Activated T-helper 1 cell treated with anti-CD3 and anti-CD28 coated beads, Interleukin-12 subunit alpha, Interleukin-12 subunit beta, Interleukin-2, Interleukin-4 antibody, amounts not matched to agents 30 ng/mL and 10 ng/mL and 1 ng/mL, durations not matched to agents 14 hours and 24 hours and 36 hours (primary cell): ENCODE data around the gene RANBP17. TPM values are rescaled to one million over a fixed set of nuclear protein-coding genes. Genes with fewer than 3 reads are reported as not detected.

Source experiments
- DNase-seq: peaks from one replicate; pipeline ENCODE4 v3.0.0; 2021; ENCODE audit warnings: low spot score
- H3K27ac Mint-ChIP-seq: one replicate; pipeline ENCODE4 v1.8.0; 2021; ENCODE audit warnings: mild to moderate bottlenecking, mixed read lengths
- H3K27me3 Mint-ChIP-seq: one replicate; pipeline ENCODE4 v1.8.0; 2022; ENCODE audit warnings: mild to moderate bottlenecking, moderate library complexity, mixed read lengths; ENCODE audit not compliant: insufficient read depth
- H3K36me3 Mint-ChIP-seq: one replicate; pipeline ENCODE4 v1.8.0; 2021; ENCODE audit warnings: low read depth, mixed read lengths
- H3K4me1 Mint-ChIP-seq: one replicate; pipeline ENCODE4 v1.8.0; 2021; ENCODE audit warnings: low read depth, mixed read lengths
- H3K4me3 Mint-ChIP-seq: one replicate; pipeline ENCODE4 v1.8.0; 2021; ENCODE audit warnings: mild to moderate bottlenecking, moderate library complexity, mixed read lengths
- H3K9me3 Mint-ChIP-seq: one replicate; pipeline ENCODE4 v1.8.0; 2021; ENCODE audit warnings: mixed read lengths
- intact Hi-C: fragments of 100-400 bp; cut with micrococcal nuclease; formaldehyde crosslinking; loops from one replicate; pipeline ENCODE4 v1.15.1; 2024
- total RNA-seq: library from RNA; stranded (reverse); gene quantifications from 2 replicates; pipeline ENCODE4 v1.2.3, GENCODE V29; 2022

RANBP17 gene
- total RNA-seq, 1 donor from 2014 or later, result not detected

DNA sequence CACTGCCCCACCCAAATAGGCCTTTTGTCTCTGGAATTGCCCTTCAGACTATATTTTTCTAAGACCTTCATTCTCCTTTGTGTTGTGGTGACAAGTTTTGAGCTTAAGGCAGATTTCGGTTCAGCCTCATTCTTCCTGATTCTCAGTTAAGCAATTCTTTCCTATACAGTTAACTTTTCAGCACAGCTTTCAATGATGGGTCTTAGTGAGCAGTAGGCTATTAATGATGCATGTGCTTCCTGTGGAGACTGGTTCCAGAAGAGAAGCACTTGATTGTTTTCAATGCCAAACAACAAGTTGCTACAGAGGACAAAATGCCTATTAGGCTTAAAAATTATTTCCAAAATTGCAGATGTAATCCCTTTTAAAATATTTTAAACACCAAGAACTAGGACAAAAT is 399.5 kb downstream of the RANBP17 start:
- no peak overlapping the region for H3K4me3 Mint-ChIP-seq
- no peaks in the 10 kb centered on the region for H3K9me3 Mint-ChIP-seq
- H3K4me1 Mint-ChIP-seq, result peaks cover 6% of the 10 kb centered on the region
- intact Hi-C loops, result no loop called here
- peaks cover 13% of the 10 kb centered on the region for H3K27me3 Mint-ChIP-seq
- DNase-seq, result no peak
- no peaks in the 10 kb centered on the region for H3K36me3 Mint-ChIP-seq
- no peak overlapping the region for H3K27ac Mint-ChIP-seq

DNA sequence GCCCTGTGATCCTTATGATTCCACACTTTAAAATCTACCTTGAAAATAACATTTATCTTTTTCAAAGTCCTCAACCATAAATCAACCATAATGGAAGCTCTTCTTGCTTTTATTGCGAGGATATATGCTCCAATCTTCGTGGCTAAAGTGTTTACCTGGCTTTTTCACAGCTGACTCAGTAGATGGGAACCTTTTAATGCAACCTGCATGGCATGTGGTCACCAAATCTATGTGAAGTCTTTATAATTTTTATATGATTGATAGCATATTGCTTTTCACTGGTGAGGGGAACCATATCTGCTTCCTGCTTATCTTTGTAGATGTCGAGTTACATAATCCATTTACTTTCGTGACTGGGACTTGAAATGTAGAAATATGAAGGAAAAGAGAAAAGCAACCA is 400.1 kb downstream of the RANBP17 start:
- H3K27ac Mint-ChIP-seq, result no peak overlapping the region
- H3K27me3 Mint-ChIP-seq, result peaks cover 13% of the 10 kb centered on the region
- H3K9me3 Mint-ChIP-seq, result no peaks in the 10 kb centered on the region
- intact Hi-C loops, result no loop called here
- no peak overlapping the region for H3K4me3 Mint-ChIP-seq
- no peak for DNase-seq
- peaks cover 6% of the 10 kb centered on the region for H3K4me1 Mint-ChIP-seq
- H3K36me3 Mint-ChIP-seq, result no peaks in the 10 kb centered on the region

DNA sequence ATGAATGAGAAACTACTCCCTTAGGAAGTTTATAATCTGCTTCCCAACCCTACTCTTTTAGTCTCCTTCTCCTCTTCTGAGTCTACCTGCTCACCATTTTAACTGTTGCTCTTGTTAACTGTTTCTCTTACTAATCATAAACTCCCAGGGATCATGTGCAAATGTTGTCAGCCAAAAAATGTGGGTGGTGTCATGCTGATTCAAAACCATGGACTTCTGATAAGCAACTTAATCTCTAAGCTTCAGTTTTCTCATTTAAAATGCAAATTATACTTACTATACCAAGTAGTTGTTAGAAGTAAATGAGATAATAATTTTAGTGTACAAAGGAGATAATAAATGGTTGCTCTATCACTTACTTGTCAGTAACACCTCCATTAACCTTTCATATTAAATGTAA is 401.4 kb downstream of the RANBP17 start:
- no peak overlapping the region for H3K4me3 Mint-ChIP-seq
- no peak overlapping the region for H3K27ac Mint-ChIP-seq
- no peaks in the 10 kb centered on the region for H3K9me3 Mint-ChIP-seq
- H3K36me3 Mint-ChIP-seq, result no peaks in the 10 kb centered on the region
- peaks cover 15% of the 10 kb centered on the region for H3K27me3 Mint-ChIP-seq
- DNase-seq, result no peak
- peaks cover 6% of the 10 kb centered on the region for H3K4me1 Mint-ChIP-seq
- intact Hi-C loops, result no loop called here

DNA sequence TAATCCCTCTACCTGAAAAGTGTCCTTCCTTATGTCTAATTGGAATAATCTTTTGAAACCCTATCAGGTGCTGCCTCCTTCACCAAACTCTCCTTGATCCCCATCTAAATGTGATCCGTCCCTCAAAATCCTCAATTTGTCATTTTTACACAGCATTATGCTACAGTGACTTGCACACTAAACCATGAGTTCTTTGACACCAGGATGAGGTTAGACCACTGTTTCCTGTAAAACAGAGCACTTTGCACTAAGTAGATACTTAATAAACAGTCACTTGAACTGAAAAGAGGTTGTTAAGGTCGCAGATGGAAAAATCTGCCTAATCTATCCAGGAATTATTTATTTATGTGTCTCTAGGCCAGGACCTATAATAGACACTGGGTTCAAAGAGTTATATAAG is 403.0 kb downstream of the RANBP17 start:
- H3K4me3 Mint-ChIP-seq, result no peak overlapping the region
- DNase-seq, result no peak
- intact Hi-C loops, result no loop called here
- no peak overlapping the region for H3K27ac Mint-ChIP-seq
- H3K36me3 Mint-ChIP-seq, result no peaks in the 10 kb centered on the region
- no peaks in the 10 kb centered on the region for H3K9me3 Mint-ChIP-seq
- H3K27me3 Mint-ChIP-seq, result peaks cover 16% of the 10 kb centered on the region
- H3K4me1 Mint-ChIP-seq, result peaks cover 6% of the 10 kb centered on the region

DNA sequence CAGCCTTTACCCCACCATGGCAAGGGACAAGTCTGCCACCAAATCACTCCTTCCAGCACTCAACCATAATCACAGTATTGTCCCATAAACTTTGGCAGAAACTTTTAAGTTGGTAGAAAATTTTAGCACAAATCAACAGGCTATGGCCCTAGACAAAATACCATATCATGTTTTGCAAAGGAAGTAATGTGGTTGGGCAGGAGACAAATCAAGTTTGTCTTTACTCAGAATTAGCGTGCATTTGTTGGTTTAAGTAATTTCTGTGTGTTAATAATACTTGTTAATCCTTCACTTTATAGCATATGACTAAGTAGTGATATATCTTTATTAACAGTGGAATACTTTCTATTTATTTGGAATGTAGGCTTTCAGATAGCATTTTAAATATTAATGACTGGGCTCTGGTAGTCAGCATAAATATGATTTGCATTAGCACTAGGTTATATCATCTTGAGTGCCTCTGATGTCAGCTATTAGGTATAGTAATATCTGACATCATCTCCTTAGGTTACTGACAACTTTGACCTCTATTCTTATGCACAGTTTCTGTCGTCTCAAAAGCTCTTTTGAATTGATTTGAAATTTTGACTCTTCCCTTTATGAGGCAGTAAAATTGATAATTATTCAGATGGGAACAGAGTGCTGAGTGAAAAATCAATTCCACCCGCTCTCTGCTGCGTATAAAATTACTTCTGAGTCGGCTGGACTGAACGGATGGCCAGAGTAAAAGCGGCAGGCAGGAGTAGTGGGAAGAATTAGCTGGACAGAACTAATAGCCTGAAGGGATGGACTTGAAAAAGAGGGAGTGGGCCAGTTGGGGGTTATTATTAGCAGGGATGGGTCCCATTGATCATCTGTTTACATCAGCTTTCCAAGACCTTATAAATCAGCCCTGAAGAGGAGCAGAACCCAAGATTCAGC is 407.1 kb downstream of the RANBP17 start:
- Mint-ChIP-seq H3K36me3 (no peaks in the 10 kb centered on the region), H3K4me3 (no peak overlapping the region), H3K27me3 (peaks cover 13% of the 10 kb centered on the region), H3K9me3 (no peaks in the 10 kb centered on the region), H3K4me1 (peaks cover 6% of the 10 kb centered on the region), H3K27ac (no peak overlapping the region)
- no peak for DNase-seq
- intact Hi-C loops, result no loop called here

DNA sequence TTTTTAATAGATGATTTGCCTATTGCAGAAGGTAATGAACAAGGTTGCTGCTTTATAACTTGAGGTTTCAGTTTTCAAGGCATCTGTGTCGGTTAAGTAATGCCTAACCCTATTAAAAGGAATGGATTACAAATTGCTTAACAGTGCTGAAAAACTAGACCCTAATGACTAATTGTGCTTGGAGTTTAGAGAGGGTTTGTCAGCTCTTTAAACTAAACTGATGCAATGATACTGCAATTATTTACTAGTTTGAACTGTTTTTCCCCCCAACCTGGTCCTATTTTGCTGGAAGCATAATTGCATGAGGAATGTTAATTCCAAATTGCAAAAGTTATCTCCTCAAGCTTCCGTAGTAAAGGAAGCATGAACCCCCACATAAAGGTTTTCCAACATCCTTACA is 407.9 kb downstream of the RANBP17 start:
- Mint-ChIP-seq H3K4me1 (peaks cover 3% of the 10 kb centered on the region), H3K27ac (no peak overlapping the region), H3K4me3 (no peak overlapping the region), H3K36me3 (no peaks in the 10 kb centered on the region), H3K9me3 (no peaks in the 10 kb centered on the region), H3K27me3 (peaks cover 16% of the 10 kb centered on the region)
- intact Hi-C loops, result no loop called here
- DNase-seq, result no peak

DNA sequence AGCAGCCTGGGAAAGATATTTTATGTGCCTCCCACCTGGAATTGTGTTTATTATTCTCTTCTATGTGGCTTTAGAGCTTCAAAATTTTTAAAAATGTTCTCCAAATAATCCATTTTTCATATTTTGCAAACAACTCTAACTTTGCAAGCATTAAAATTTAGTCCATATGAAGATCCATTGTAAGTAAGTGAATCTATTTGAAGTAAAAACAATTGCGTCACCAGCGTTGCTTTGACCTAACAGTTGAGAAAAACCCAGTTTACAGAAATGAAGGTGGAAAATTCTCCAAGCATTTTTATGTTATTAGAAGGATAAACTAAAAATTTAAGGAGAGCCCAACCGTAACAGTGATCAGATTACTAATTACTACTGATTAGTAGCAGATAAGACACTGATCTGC is 408.3 kb downstream of the RANBP17 start:
- Mint-ChIP-seq H3K4me3 (no peak overlapping the region), H3K27me3 (peaks cover 12% of the 10 kb centered on the region), H3K27ac (no peak overlapping the region), H3K9me3 (no peaks in the 10 kb centered on the region), H3K4me1 (no peaks in the 10 kb centered on the region), H3K36me3 (no peaks in the 10 kb centered on the region)
- intact Hi-C loops, result no loop called here
- DNase-seq, result no peak

DNA sequence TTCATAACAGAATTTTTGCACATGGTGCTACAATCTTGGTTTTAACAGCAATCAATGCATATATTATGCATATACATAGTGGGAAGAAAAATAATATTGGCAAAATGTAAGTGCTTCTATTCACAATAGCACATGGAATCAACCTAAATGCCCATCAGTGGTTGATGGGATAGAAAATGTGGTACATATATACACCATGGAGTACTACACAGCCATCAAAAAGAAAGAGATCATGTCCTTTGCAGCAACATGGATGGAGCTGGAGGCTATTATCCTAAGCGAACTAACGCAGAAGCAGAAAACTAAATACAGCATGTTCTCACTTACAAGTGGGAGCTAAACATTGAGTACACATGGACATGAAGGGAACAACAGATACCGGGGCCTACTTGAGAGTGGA is 410.0 kb downstream of the RANBP17 start:
- no peak for DNase-seq
- Mint-ChIP-seq H3K27ac (no peak overlapping the region), H3K9me3 (no peaks in the 10 kb centered on the region), H3K4me1 (no peaks in the 10 kb centered on the region), H3K27me3 (peaks cover 12% of the 10 kb centered on the region), H3K36me3 (no peaks in the 10 kb centered on the region), H3K4me3 (no peak overlapping the region)
- intact Hi-C loops, result no loop called here

DNA sequence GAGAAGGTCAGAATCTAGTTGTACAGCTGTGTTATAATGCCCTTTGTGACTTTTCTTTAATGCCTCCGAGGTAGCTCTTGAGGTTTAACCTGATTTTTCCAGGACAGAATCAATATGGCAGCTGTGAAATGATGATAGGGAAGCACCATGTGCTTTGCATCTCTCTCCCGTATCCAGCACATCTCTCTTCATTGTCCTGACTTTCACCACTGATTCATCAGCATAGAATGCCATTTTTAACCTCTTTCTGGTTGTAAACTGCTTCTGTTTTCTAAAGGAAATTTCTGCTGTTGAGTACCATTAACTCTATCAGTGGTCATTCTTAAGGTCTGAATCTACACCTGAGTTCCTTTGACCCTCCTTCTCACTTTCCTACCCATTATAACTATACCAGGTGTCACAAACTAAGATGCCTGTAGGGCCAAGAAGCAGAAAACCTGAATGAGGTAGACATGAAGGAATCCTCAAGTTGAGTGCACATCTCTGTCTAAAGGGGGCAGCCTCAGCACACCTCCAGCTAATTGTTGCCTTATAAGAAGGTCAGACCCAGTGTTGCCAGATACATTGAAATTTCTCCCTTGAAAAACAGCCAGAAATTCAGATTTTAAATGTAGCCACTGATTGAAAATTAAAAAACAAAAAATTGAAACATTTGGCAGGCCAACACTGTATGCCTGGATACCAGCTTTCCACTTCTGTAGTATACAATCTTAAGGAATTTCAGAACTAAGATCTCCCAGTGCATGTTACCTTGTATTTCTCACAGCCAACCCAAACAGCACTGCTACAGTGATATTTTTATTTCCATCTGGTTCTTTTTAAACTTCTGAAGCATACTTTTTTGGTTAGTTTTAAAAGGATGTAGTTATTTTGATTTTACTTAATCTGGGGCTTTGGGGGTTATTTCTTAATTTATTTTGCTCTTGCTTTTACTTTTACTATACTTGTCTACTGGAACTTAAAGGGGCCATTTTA is 411.5 kb downstream of the RANBP17 start:
- DNase-seq, result no peak
- H3K27me3 Mint-ChIP-seq, result peaks cover 10% of the 10 kb centered on the region
- H3K27ac Mint-ChIP-seq, result no peak overlapping the region
- intact Hi-C loops, result no loop called here
- H3K4me1 Mint-ChIP-seq, result no peaks in the 10 kb centered on the region
- H3K4me3 Mint-ChIP-seq, result no peak overlapping the region
- H3K36me3 Mint-ChIP-seq, result no peaks in the 10 kb centered on the region
- H3K9me3 Mint-ChIP-seq, result no peaks in the 10 kb centered on the region

DNA sequence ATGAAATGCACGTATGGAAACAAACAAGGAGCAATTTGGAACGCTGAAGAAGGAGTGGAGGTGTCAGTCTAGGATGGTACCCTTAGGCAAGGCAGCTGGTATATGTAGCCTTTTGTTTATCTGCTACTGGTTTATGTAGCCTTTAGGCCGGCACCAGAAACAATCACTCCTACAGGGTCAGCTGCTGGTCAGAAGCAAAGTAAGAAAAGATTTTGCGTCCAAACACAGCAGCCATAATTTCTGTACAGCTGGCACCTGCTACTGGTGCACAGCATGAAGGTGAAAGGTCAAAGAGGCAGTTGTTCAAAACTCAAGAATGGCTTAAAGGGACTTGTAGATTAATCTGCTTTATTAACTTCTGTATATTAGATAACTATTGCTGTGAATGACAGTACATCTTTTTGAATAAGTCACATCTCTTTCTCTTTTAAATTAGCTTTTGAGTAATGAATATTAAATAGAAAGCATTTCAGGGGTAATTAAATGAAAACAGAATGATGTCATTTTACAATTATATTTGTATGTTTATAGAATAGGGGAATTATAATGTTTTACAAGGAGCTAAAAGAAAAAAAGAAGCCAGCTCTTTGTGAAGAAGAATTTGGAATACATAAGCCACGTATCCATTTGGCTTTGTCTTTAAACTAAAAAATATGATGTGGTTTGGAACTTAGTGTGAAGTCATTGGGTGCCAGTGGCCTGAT is 414.2 kb downstream of the RANBP17 start:
- no peaks in the 10 kb centered on the region for H3K36me3 Mint-ChIP-seq
- intact Hi-C loops, result no loop called here
- H3K9me3 Mint-ChIP-seq, result no peaks in the 10 kb centered on the region
- no peak overlapping the region for H3K27ac Mint-ChIP-seq
- no peak for DNase-seq
- H3K27me3 Mint-ChIP-seq, result peaks cover 9% of the 10 kb centered on the region
- H3K4me1 Mint-ChIP-seq, result no peaks in the 10 kb centered on the region
- H3K4me3 Mint-ChIP-seq, result no peak overlapping the region

DNA sequence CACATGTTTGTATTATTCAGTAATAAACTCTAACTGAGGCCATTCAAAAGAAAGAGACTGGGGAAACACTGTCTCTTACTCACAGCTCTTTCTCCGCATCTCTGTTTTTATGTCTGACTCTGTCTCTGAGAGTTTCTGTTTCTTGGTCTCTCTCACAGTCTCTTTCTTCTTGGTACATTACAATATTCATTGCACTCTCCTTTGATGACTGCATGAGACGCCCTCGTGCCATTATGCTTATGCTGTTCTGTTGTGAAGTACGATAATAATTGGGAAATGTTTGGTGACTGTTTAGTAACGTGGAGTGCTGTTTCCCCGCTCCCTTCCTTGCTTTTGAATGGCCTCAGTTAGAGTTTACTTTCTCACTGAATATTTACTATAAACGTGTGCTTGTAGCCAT is 421.9 kb downstream of the RANBP17 start:
- H3K4me1 Mint-ChIP-seq, result no peaks in the 10 kb centered on the region
- intact Hi-C loops, result no loop called here
- H3K4me3 Mint-ChIP-seq, result no peak overlapping the region
- no peaks in the 10 kb centered on the region for H3K36me3 Mint-ChIP-seq
- no peak for DNase-seq
- H3K27ac Mint-ChIP-seq, result no peak overlapping the region
- peaks cover 2% of the 10 kb centered on the region for H3K27me3 Mint-ChIP-seq
- H3K9me3 Mint-ChIP-seq, result no peaks in the 10 kb centered on the region

DNA sequence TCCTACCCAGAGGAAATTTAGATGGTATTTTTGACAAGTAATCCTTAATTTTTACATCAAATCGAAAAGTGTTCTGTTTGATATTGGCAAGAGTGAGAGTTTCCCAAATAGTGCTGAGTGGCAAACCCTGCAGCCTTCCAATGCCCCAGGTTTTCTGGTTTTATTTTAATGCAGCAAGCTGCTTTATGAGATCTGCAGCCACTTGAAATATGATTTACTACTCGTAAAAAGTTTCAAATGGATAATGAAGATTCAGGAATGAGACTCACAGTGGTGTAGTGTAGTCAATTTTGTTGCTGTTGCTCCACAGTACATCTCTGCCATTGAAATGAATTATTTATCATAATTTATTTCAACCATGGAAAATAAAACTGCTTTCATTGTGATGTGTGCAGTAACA is 423.6 kb downstream of the RANBP17 start:
- Mint-ChIP-seq H3K27ac (no peak overlapping the region), H3K9me3 (no peaks in the 10 kb centered on the region), H3K36me3 (no peaks in the 10 kb centered on the region), H3K4me3 (no peak overlapping the region), H3K27me3 (peaks cover 2% of the 10 kb centered on the region), H3K4me1 (no peaks in the 10 kb centered on the region)
- DNase-seq, result no peak
- intact Hi-C loops, result no loop called here
